Bronchial epithelial cell (primary cell): ENCODE results near the gene TAX1BP1. TPM values are rescaled to one million over a fixed set of nuclear protein-coding genes. Genes with fewer than 3 reads are reported as not detected.
"Not testable (repeated sequence)": the region's sequence is repeated elsewhere in the genome, so short reads cannot be mapped to it uniquely, and the experiment has no call there.

Experiments used
- DNase-seq: peaks from one replicate; pipeline ENCODE4 v3.0.0-alpha.2; 2010; ENCODE audit warnings: low read depth
- FAIRE-seq: peaks from 2 replicates; lab custom pipeline; 2011; peaks lifted over from hg19 to GRCh38; lab: Jason Lieb, UNC
- H3K27me3 ChIP-seq: 2 replicates; pipeline ENCODE4 v1.5.1; 2011; ENCODE audit warnings: low read length; ENCODE audit not compliant: control insufficient read depth, insufficient read depth
- H3K36me3 ChIP-seq: 2 replicates; pipeline ENCODE4 v1.5.1; 2011; ENCODE audit warnings: low read length; ENCODE audit not compliant: control insufficient read depth, insufficient read depth
- H3K4me3 ChIP-seq: 2 replicates; pipeline ENCODE4 v1.5.1; 2011; ENCODE audit warnings: mild to moderate bottlenecking, low read depth, low read length, control low read depth
- total RNA-seq: library from RNA; depleted of rRNA; stranded (reverse); fragments of >200 nt; gene quantifications from 2 replicates; pipeline ENCODE4 v1.2.1, GENCODE V29; 2014
- TF ChIP-seq, protein P1 (sequence below): IDR thresholded peaks from 2 replicates; pipeline ENCODE4 v1.5.1; 2011; ENCODE audit warnings: mild to moderate bottlenecking, moderate library complexity, low read length, control low read depth, inconsistent platforms; ENCODE audit not compliant: insufficient read depth, severe bottlenecking

Gene TAX1BP1
- total RNA-seq, 1 donor from 2014 or later = 92.1 TPM

DNA sequence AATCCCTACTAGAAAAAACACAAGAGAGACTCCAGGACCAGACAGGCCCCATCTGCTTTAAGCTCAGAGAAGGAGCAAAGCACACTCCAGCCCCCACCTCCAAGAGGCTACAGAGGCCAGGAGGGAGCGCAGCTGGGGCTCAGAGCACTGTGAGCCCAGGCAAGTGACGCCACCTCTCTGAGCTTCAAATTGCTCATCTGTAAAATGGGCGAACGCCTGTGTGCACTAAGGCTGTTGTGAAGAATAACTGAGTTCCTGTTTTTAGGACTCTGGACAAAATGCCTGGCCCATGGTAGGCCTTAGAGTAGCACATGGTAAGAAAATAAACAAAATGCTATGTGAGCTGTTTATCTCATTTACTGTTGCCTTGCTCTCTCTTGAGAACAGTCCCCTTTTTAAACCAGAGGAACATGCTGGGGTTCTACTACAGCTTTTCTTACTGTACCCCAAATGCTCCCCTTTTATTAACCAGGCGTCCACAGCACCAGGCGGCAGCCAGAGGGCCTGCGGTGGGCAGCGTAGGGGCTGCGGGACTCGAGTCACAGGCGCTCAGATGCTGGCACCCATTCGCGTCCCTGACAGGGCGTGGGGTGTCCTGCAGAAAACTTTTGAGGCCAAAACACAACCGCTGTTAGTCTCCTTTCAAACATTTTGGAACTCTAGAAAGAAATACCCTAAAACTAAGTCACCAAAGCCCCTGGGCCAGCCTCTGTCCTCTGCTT, 103.8 kb downstream of the TAX1BP1 start:
- FAIRE-seq (no peak), DNase-seq (no peak)
- Histone ChIP-seq H3K36me3 (no peaks in the 10 kb centered on the region), H3K4me3 (no peak overlapping the region), H3K27me3 (no peaks in the 10 kb centered on the region)
- TF ChIP-seq, protein P1, sequence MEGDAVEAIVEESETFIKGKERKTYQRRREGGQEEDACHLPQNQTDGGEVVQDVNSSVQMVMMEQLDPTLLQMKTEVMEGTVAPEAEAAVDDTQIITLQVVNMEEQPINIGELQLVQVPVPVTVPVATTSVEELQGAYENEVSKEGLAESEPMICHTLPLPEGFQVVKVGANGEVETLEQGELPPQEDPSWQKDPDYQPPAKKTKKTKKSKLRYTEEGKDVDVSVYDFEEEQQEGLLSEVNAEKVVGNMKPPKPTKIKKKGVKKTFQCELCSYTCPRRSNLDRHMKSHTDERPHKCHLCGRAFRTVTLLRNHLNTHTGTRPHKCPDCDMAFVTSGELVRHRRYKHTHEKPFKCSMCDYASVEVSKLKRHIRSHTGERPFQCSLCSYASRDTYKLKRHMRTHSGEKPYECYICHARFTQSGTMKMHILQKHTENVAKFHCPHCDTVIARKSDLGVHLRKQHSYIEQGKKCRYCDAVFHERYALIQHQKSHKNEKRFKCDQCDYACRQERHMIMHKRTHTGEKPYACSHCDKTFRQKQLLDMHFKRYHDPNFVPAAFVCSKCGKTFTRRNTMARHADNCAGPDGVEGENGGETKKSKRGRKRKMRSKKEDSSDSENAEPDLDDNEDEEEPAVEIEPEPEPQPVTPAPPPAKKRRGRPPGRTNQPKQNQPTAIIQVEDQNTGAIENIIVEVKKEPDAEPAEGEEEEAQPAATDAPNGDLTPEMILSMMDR = no peak

DNA sequence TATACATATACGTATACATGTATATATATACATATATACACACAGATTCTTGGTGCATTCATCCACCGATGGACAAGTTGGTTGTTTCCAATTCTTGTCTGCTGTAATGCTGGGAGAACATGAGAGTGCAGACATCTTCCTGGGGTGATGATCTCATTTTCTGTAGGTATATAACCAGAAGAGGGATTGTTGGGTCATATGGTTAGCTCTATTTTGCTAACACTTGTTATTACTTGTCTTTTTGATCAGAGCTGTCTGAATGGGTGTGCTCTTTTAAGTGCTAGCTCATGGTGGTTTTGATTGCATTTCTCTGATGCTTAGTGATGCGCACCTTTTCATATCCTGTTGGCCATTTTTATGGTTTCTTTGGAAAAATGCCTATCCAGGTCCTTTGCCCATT, 106.4 kb downstream of the TAX1BP1 start:
- no peaks in the 10 kb centered on the region for H3K27me3 ChIP-seq
- TF ChIP-seq, protein P1 = no peak
- FAIRE-seq (no peak), DNase-seq (peak; percentile 88)
- H3K4me3 ChIP-seq = no peak overlapping the region
- H3K36me3 ChIP-seq = no peaks in the 10 kb centered on the region

DNA sequence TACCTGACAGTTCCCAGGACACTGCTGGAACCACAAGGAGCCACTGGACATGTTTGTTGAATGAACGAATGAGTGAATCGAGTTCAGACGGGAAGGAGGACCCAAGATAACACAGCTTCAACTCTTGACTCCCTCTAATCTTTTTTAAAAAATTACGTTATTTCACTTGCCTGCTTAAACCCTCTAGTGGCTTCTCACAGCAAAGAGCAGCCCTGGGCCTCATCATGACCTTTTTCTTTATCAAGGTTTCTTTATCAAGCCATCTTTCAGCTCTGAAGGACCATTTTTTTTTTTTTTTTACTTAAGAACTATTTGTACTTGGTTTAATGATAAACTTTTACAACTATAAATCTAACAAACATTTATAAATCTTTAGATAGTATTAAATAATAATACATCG, 110.6 kb downstream of the TAX1BP1 start:
- no peak for FAIRE-seq
- Histone ChIP-seq H3K27me3 (no peaks in the 10 kb centered on the region), H3K4me3 (no peak overlapping the region), H3K36me3 (no peaks in the 10 kb centered on the region)
- no peak for DNase-seq
- TF ChIP-seq, protein P1 = no peak

DNA sequence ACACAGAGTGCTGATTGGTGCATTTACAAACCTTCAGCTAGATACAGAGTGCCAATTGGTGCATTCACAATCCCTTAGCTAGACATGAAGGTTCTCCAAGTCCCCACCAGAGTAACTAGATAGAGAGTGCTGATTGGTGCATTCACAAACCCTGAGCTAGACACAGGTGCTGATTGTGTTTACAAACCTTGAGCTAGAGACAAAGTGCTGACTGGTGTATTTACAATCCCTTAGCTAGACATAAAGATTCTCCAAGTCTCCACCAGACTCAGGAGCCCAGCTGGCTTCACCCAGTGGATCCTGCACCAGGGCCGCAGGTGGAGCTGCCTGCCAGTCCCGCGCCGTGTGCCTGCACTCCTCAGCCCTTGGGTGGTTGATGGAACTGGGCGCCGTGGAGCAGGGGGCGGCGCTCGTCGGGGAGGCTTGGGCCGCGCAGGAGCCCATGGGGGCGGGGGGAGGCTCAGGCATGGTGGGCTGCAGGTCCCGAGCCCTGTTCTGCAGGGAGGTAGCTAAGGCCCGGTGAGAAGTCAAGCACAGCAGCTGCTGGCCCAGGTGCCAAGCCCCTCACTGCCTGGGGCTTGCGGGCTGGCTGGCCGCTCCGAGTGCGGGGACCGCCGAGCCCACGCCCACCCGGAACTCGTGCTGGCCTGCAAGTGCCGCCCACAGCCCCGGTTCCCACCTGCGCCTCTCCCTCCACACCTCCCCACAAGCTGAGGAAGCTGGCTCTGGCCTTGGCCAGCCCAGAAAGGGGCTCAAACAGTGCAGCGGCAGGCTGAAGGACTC, 116.9 kb downstream of the TAX1BP1 start:
- not testable (repeated sequence) for H3K4me3 ChIP-seq, FAIRE-seq, H3K27me3 ChIP-seq, H3K36me3 ChIP-seq, DNase-seq

DNA sequence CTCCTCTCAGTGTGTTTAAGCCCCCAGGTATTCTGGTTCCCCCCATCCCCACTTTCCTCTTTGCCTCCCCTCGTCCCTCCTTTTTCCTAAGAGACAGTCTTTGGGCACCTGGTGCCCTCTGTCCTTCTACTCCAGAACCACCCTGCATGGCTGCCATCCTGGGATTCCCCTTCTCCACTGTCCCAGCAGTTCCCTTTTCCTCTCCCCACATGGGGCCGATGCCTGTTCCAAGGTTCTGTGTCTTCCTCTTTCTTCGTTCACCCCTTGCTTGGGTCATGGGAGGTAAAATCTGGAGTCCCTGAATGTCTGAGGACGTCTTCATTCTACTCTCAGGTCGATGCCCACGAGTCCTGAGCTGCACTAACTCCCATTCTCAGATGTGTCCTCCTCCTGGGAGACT, 120.8 kb downstream of the TAX1BP1 start:
- Histone ChIP-seq H3K4me3 (no peak overlapping the region), H3K36me3 (no peaks in the 10 kb centered on the region), H3K27me3 (no peaks in the 10 kb centered on the region)
- FAIRE-seq (no peak), DNase-seq (no peak)
- TF ChIP-seq, protein P1 = no peak

DNA sequence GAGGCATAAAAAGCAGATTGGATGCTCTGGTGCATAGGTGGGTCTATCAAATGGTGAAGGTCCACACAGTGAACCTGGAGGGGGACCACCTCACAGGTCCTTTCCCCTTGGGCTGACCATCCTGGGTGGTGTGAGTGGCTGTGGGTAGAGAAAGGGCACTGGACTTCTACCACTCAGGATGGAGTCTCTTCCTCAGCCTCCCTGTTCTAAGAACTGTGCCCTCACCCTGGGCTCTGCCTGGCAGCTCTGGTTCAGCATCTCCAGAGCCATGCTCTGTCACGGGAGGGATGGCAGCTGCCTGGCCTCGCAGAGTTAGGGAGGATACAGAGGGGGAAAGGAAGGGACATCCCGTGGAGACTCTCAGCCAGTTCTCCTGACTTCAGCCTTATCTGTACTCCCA, 121.8 kb downstream of the TAX1BP1 start:
- Histone ChIP-seq H3K36me3 (no peaks in the 10 kb centered on the region), H3K27me3 (no peaks in the 10 kb centered on the region), H3K4me3 (no peak overlapping the region)
- no peak for FAIRE-seq
- no peak for DNase-seq
- TF ChIP-seq, protein P1 = no peak
